ENCODE data around the gene AMPD3. TPM values are rescaled to one million over a fixed set of nuclear protein-coding genes. Genes with fewer than 3 reads are reported as not detected.

The AMPD3 gene
- polyA plus RNA-seq, 1 experiment, result 11.1 TPM

GRCh38 chr11:10540915-10541560, 86.0 kb downstream of the AMPD3 start, which contains the start of gene RNF141:
TSS of gene RNF141 (minus strand) at chr11:10541187. CDS start at chr11:10534158, 7,029 bp downstream.
- DNase-seq (ENCODE audit: low read depth), result peak; percentile 42
- Histone ChIP-seq H3K36me3 (ENCODE audit: control insufficient read depth, insufficient read depth, low read length) (no peaks in the 10 kb centered on the region), H3K27me3 (ENCODE audit: control insufficient read depth, insufficient read depth, low read length) (no peaks in the 10 kb centered on the region), H3K4me3 (ENCODE audit: low read depth, low read length) (peak within 1 kb of the TSS; percentile 79)
- ChIA-PET CTCF (interaction anchor here (0.6 to 3.3 kb wide), 40 partner anchors 8 to 196 kb away, joined by 3 to 20 read pairs (median 4); no protein-coding TSS in a partner anchor), POLR2A (interaction anchor here (1.0 kb wide), 1 partner anchor 28 kb away, joined by 3 read pairs; the partner anchor contains the start of gene LYVE1)
- TF ChIP-seq, protein P1, sequence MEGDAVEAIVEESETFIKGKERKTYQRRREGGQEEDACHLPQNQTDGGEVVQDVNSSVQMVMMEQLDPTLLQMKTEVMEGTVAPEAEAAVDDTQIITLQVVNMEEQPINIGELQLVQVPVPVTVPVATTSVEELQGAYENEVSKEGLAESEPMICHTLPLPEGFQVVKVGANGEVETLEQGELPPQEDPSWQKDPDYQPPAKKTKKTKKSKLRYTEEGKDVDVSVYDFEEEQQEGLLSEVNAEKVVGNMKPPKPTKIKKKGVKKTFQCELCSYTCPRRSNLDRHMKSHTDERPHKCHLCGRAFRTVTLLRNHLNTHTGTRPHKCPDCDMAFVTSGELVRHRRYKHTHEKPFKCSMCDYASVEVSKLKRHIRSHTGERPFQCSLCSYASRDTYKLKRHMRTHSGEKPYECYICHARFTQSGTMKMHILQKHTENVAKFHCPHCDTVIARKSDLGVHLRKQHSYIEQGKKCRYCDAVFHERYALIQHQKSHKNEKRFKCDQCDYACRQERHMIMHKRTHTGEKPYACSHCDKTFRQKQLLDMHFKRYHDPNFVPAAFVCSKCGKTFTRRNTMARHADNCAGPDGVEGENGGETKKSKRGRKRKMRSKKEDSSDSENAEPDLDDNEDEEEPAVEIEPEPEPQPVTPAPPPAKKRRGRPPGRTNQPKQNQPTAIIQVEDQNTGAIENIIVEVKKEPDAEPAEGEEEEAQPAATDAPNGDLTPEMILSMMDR (IDR thresholded peaks at IDR 0.05; ENCODE audit: insufficient read depth, low read depth, low read length), result peak; percentile 92

- DNase-seq (ENCODE audit: low read depth), result no peak
Measured at GRCh38 chr11:10541561-10541930, 86.5 kb downstream of the AMPD3 start.

GRCh38 chr11:10542776-10543175, 87.7 kb downstream of the AMPD3 start:
- no peak overlapping the region for H3K4me3 ChIP-seq (ENCODE audit: low read depth, low read length)
- DNase-seq (ENCODE audit: low read depth), result no peak
- H3K36me3 ChIP-seq (ENCODE audit: control insufficient read depth, insufficient read depth, low read length), result no peaks in the 10 kb centered on the region
- ChIA-PET CTCF (interaction anchor here (0.6 to 3.3 kb wide), 3 partner anchors 10 to 194 kb away, joined by 3 to 13 read pairs (median 12); no protein-coding TSS in a partner anchor), POLR2A (no interaction called here)
- TF ChIP-seq, protein P1 (IDR thresholded peaks at IDR 0.05; ENCODE audit: insufficient read depth, low read depth, low read length), result no peak
- no peaks in the 10 kb centered on the region for H3K27me3 ChIP-seq (ENCODE audit: control insufficient read depth, insufficient read depth, low read length)

More at GRCh38 chr11:10541561-10541930, 86.5 kb downstream of the AMPD3 start:
- TF ChIP-seq, protein P1 (IDR thresholded peaks at IDR 0.05; ENCODE audit: insufficient read depth, low read depth, low read length), result no peak
- peak overlapping the region; percentile 79 for H3K4me3 ChIP-seq (ENCODE audit: low read depth, low read length)
- no peaks in the 10 kb centered on the region for H3K27me3 ChIP-seq (ENCODE audit: control insufficient read depth, insufficient read depth, low read length)
- ChIA-PET CTCF (interaction anchor here (0.6 to 3.3 kb wide), 31 partner anchors 8 to 196 kb away, joined by 3 to 20 read pairs (median 4); no protein-coding TSS in a partner anchor), POLR2A (no interaction called here)
- H3K36me3 ChIP-seq (ENCODE audit: control insufficient read depth, insufficient read depth, low read length), result no peaks in the 10 kb centered on the region

GRCh38 chr11:10543782-10544181, 88.7 kb downstream of the AMPD3 start:
- ChIA-PET CTCF (no interaction called here), POLR2A (no interaction called here)
- no peak for DNase-seq (ENCODE audit: low read depth)
- TF ChIP-seq, protein P1 (IDR thresholded peaks at IDR 0.05; ENCODE audit: insufficient read depth, low read depth, low read length), result no peak
- no peaks in the 10 kb centered on the region for H3K27me3 ChIP-seq (ENCODE audit: control insufficient read depth, insufficient read depth, low read length)
- H3K36me3 ChIP-seq (ENCODE audit: control insufficient read depth, insufficient read depth, low read length), result no peaks in the 10 kb centered on the region
- H3K4me3 ChIP-seq (ENCODE audit: low read depth, low read length), result no peak overlapping the region

- DNase-seq (ENCODE audit: low read depth), result no peak
- POLR2A ChIA-PET, result no interaction called here
- Histone ChIP-seq H3K4me3 (ENCODE audit: low read depth, low read length) (no peak overlapping the region), H3K27me3 (ENCODE audit: control insufficient read depth, insufficient read depth, low read length) (no peaks in the 10 kb centered on the region), H3K36me3 (ENCODE audit: control insufficient read depth, insufficient read depth, low read length) (no peaks in the 10 kb centered on the region)
- TF ChIP-seq, protein P1 (IDR thresholded peaks at IDR 0.05; ENCODE audit: insufficient read depth, low read depth, low read length), result no peak
- CTCF ChIA-PET, result interaction anchor here (1.1 kb wide), 1 partner anchor 150 kb away, joined by 4 read pairs; no protein-coding TSS in a partner anchor
Measured at GRCh38 chr11:10544491-10545465, 89.7 kb downstream of the AMPD3 start.
